ENCODE data around the gene NEUROD1.

Gene NEUROD1

GRCh38 chr2:181680937-181681811 lies 857 bp upstream of the NEUROD1 start:
- no peak for DNase-seq (ENCODE audit: low read depth in 3 of 3)

- DNase-seq (ENCODE audit: low read depth in 3 of 3): no peak
These were observed 755 bp downstream of the NEUROD1 start for GRCh38 chr2:181679544-181679979.

- no peak for DNase-seq (ENCODE audit: low read depth in 3 of 3)
These were observed 1.3 kb downstream of the NEUROD1 start for GRCh38 chr2:181678861-181679543.

- peak in 2 of 3 experiments; percentile 19 to 52 for DNase-seq (ENCODE audit: low read depth in 3 of 3)
These were observed 2.3 kb downstream of the NEUROD1 start for GRCh38 chr2:181677912-181678586.

GRCh38 chr2:181675254-181675653 lies 5.1 kb downstream of the NEUROD1 start:
- DNase-seq (ENCODE audit: low read depth in 3 of 3): no peak

GRCh38 chr2:181674461-181674860 lies 5.9 kb downstream of the NEUROD1 start:
- no peak for DNase-seq (ENCODE audit: low read depth in 3 of 3)

- no peak for DNase-seq (ENCODE audit: low read depth in 3 of 3)
These were observed 7.1 kb downstream of the NEUROD1 start for GRCh38 chr2:181673173-181673572.

GRCh38 chr2:181672255-181673008 lies 7.9 kb downstream of the NEUROD1 start:
- DNase-seq (ENCODE audit: low read depth in 3 of 3): no peak

- no peak for DNase-seq (ENCODE audit: low read depth in 3 of 3)
These were observed 9.7 kb downstream of the NEUROD1 start for GRCh38 chr2:181670632-181671031.

GRCh38 chr2:181667234-181667633 lies 13.1 kb downstream of the NEUROD1 start:
- DNase-seq (ENCODE audit: low read depth in 3 of 3): no peak

- no peak for DNase-seq (ENCODE audit: low read depth in 3 of 3)
These were observed 18.0 kb downstream of the NEUROD1 start for GRCh38 chr2:181662287-181662686.

- no peak for DNase-seq (ENCODE audit: low read depth in 3 of 3)
These were observed 20.1 kb downstream of the NEUROD1 start for GRCh38 chr2:181660181-181660580.

- no peak for DNase-seq (ENCODE audit: low read depth in 3 of 3)
These were observed 21.9 kb downstream of the NEUROD1 start for GRCh38 chr2:181658444-181658843.

GRCh38 chr2:181657379-181657778 lies 22.9 kb downstream of the NEUROD1 start:
- DNase-seq (ENCODE audit: low read depth in 3 of 3): no peak

- peak in 1 of 3 experiments; percentile 14 for DNase-seq (ENCODE audit: low read depth in 3 of 3)
These were observed 23.6 kb downstream of the NEUROD1 start, which contains the start of gene CERKL for GRCh38 chr2:181656450-181657291. CERKL (minus strand) TSS chr2:181657105; CDS start chr2:181657006, 99 bp downstream.

- no peak for DNase-seq (ENCODE audit: low read depth in 3 of 3)
These were observed 24.8 kb downstream of the NEUROD1 start for GRCh38 chr2:181655519-181655918.

- DNase-seq (ENCODE audit: low read depth in 3 of 3): no peak
These were observed 30.8 kb downstream of the NEUROD1 start for GRCh38 chr2:181649436-181649979.

GRCh38 chr2:181648478-181649155 lies 31.7 kb downstream of the NEUROD1 start:
- DNase-seq (ENCODE audit: low read depth in 3 of 3): no peak

- DNase-seq (ENCODE audit: low read depth in 3 of 3): no peak
These were observed 33.8 kb downstream of the NEUROD1 start for GRCh38 chr2:181646415-181646987.
